ENCODE data around the gene PLEKHA4. TPM values are rescaled to one million over a fixed set of nuclear protein-coding genes. Genes with fewer than 3 reads are reported as not detected.

Gene PLEKHA4
- total RNA-seq, 6 experiments from 2014 or later, result 5.7 to 25.6 (median 12.0) TPM

DNA sequence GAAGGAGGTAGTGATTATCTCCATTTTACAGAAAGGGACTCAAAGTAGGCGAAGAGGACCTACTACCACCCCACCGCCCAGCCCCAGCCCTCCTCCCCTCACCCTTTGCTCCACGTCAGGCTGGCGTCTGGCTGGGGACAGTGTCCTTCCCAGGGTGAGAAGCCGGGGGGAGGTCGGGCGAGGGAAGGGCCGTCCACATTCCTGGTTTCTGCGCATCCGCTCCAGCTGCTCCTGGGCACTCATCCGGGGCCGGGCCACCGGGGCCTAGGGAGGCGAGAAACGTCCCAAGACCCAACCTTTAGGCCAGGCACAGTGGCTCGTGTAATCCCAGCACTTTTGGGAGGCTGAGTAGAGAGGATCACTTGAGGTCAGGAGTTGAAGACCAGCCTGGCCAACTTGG is 27.4 kb downstream of the PLEKHA4 start:
- 60% methylated on average over 1 of the region's 16 CpGs for WGBS (ENCODE audit: insufficient coverage, low coverage, low lambda C conversion rate, missing lambda C conversion rate)
- H3K27me3 ChIP-seq, result no peaks in the 10 kb centered on the region
- TF ChIP-seq POLR2A (IDR thresholded peaks at IDR 0.05), result no peak
- no peak for TF ChIP-seq CTCF (IDR thresholded peaks at IDR 0.05)
- peaks cover 0 to 7% (median 3%) of the 10 kb centered on the region in 4 donors for H3K36me3 ChIP-seq
- H3K4me3 ChIP-seq, result no peak overlapping the region
- no peaks in the 10 kb centered on the region for H3K4me1 ChIP-seq
- intact Hi-C loops (cut with DNase I), result loop anchor here in 1 of 2 donors (10.0 kb wide), 1 partner anchor 156 kb away; no protein-coding TSS in a partner anchor
- H3K27ac ChIP-seq, result no peak overlapping the region
- ATAC-seq (no peak), DNase-seq (no peak)
- H3K9me3 ChIP-seq, result no peaks in the 10 kb centered on the region

- Histone ChIP-seq H3K4me1 (peaks cover 0 to 7% (median 0%) of the 10 kb centered on the region in 4 donors), H3K27me3 (no peaks in the 10 kb centered on the region), H3K36me3 (no peaks in the 10 kb centered on the region), H3K27ac (peak overlapping the region in 1 of 3 donors; percentile 82), H3K4me3 (no peak overlapping the region), H3K9me3 (no peaks in the 10 kb centered on the region)
- intact Hi-C loops (cut with DNase I), result loop anchor here (5.0 to 10.0 kb wide), 2 partner anchors 40 to 163 kb away; partner anchors contain the start of gene NTN5 (in 1 of the 2)
- TF ChIP-seq POLR2A (IDR thresholded peaks at IDR 0.05) (no peak), CTCF (IDR thresholded peaks at IDR 0.05) (no peak)
- WGBS (ENCODE audit: insufficient coverage, low coverage, low lambda C conversion rate, missing lambda C conversion rate), result 64% methylated on average over 6 of the region's 9 CpGs
- DNase-seq, result no peak
- no peak for ATAC-seq
These were observed 30.7 kb downstream of the PLEKHA4 start for GRCh38 chr19:48837687-48838086.

DNA sequence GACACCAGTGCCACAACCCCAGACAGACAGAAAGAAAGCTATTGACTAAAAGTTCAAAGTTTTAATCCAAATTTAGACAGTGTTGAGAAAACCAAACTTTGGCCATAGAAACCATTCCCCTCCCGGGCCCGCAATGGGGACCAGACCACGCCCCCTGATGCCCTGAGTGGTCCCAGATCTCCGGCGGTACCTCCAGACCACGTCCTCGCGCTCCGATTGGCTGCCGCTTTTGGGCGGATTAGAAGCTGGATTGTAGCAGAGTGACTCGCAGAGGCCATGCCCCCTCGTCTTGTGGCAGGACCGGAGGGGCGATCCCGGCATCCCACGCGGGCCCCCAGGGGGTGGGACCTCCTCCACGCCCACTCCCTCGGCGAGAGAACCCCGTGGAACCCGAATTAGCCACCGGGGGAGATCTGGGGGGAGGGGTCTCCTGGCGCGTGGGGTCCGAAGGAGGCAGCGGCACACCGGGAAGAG is 31.3 kb downstream of the PLEKHA4 start:
- 22% methylated on average over 11 of the region's 29 CpGs for WGBS (ENCODE audit: insufficient coverage, low coverage, low lambda C conversion rate, missing lambda C conversion rate)
- no peaks in the 10 kb centered on the region for H3K9me3 ChIP-seq
- peak; percentile 69 to 81 (median 80) for ATAC-seq
- peaks cover 0 to 7% (median 0%) of the 10 kb centered on the region in 4 donors for H3K4me1 ChIP-seq
- peak overlapping the region in 2 of 3 donors; percentile 49 to 62 for H3K4me3 ChIP-seq
- intact Hi-C loops (cut with DNase I), result loop anchor here (5.0 to 10.0 kb wide), 2 partner anchors 40 to 162 kb away; partner anchors contain the start of gene NTN5 (in 1 of the 2)
- no peaks in the 10 kb centered on the region for H3K36me3 ChIP-seq
- H3K27ac ChIP-seq, result peak overlapping the region in 2 of 3 donors; percentile 82 to 89
- TF ChIP-seq CTCF (IDR thresholded peaks at IDR 0.05) (no peak), POLR2A (IDR thresholded peaks at IDR 0.05) (no peak)
- DNase-seq, result peak; percentile 87 to 95 (median 88)
- no peaks in the 10 kb centered on the region for H3K27me3 ChIP-seq

- WGBS (ENCODE audit: insufficient coverage, low coverage, low lambda C conversion rate, missing lambda C conversion rate), result 2% methylated on average over 35 of the region's 35 CpGs
- intact Hi-C loops (cut with DNase I), result loop anchor here (5.0 to 10.0 kb wide), 2 partner anchors 39 to 162 kb away; partner anchors contain the start of gene NTN5 (in 1 of the 2)
- ATAC-seq, result peak; percentile 36 to 48 (median 42)
- Histone ChIP-seq H3K36me3 (no peaks in the 10 kb centered on the region), H3K9me3 (no peaks in the 10 kb centered on the region), H3K27ac (peak within 1 kb of the TSS; percentile 82 to 89 (median 89)), H3K4me1 (peaks cover 0 to 7% (median 0%) of the 10 kb centered on the region in 4 donors), H3K4me3 (peak within 1 kb of the TSS; percentile 36 to 62 (median 49)), H3K27me3 (no peaks in the 10 kb centered on the region)
- TF ChIP-seq CTCF (IDR thresholded peaks at IDR 0.05) (no peak), POLR2A (IDR thresholded peaks at IDR 0.05) (no peak)
- peak; percentile 49 to 71 (median 59) for DNase-seq
These were observed 32.1 kb downstream of the PLEKHA4 start, which contains the start of gene HSD17B14 for GRCh38 chr19:48836089-48837017. Gene HSD17B14, minus strand, starts transcription at chr19:48836491. Its CDS starts 80 bp downstream, at chr19:48836411.
